HepG2 (cell line): Measurements from ENCODE around the gene GIMD1. TPM values are rescaled to one million over a fixed set of nuclear protein-coding genes. Genes with fewer than 3 reads are reported as not detected.
"Not testable (repeated sequence)": the region's sequence is repeated elsewhere in the genome, so short reads cannot be mapped to it uniquely, and the experiment has no call there.

Experiments used
- ATAC-seq: fragments of 200-7000 bp; cut with Tn5 transposase; 3 replicates; pipeline ENCODE4 v1.9.1; 2020; ENCODE audit warnings: mild to moderate bottlenecking, moderate library complexity
- BruUV-seq: library from RNA; stranded (reverse); fragments of 400-500 nt; replicated peaks from 2 replicates; lab custom pipeline; 2021; lab: Mats Ljungman, UMichigan
- CTCF ChIA-PET: fragments of 300-600 bp; formaldehyde crosslinking; extraction: SDS; loops from one replicate; lab custom pipeline; 2021; ENCODE audit warnings: low total read pairs, inconsistent platforms, low intra/inter-chr PET ratio; lab: Yijun Ruan, JAX
- POLR2A ChIA-PET: fragments of 350-600 bp; sonication (Branson Sonifier 250); formaldehyde crosslinking; loops from one replicate; lab custom pipeline; 2020; ENCODE audit warnings: antibody characterized with exemption, inconsistent platforms; lab: Yijun Ruan, JAX
- DNase-seq: peaks from one replicate; pipeline ENCODE4 v3.0.0-alpha.2; 2015; ENCODE audit warnings: low spot score
- FAIRE-seq: peaks from 3 replicates; lab custom pipeline; 2011; peaks lifted over from hg19 to GRCh38; lab: Jason Lieb, UNC
- H2AFZ ChIP-seq: one replicate; pipeline ENCODE4 v1.6.1; 2011; ENCODE audit warnings: low read length, inconsistent platforms
- H3K27ac ChIP-seq: fragments of 300-600 bp; 3 replicates; pipeline ENCODE4 v1.8.0; 2011; ENCODE audit warnings: mixed run types, mild to moderate bottlenecking, mixed read lengths, low read length, inconsistent platforms; ENCODE audit not compliant: insufficient read depth; ENCODE audit errors: extremely low read length
- H3K27me3 ChIP-seq, 2 experiments: fragments of 200-600 bp in 1 of 2; 2 replicates in 1 of 2; 3 replicates in 1 of 2; pipeline versions ENCODE4 v1.6.0 to v1.8.0; 2011; ENCODE audit warnings: low read length in 2 of 2, mild to moderate bottlenecking in 2 of 2, moderate library complexity in 2 of 2, inconsistent platforms in 1 of 2; ENCODE audit not compliant: insufficient read depth in 2 of 2, control insufficient read depth in 1 of 2
- H3K36me3 ChIP-seq, 2 experiments: fragments of 200-600 bp in 1 of 2; replicated peaks in 1 of 2; 2 replicates in 1 of 2; 3 replicates in 1 of 2; pipeline versions ENCODE4 v1.5.1 to v1.8.0; 2011; ENCODE audit warnings: low read length in 2 of 2, inconsistent platforms in 1 of 2; ENCODE audit not compliant: insufficient read depth in 2 of 2, control insufficient read depth in 1 of 2
- H3K4me1 ChIP-seq: 2 replicates; pipeline ENCODE4 v1.5.1; 2012; ENCODE audit warnings: low read length, inconsistent platforms; ENCODE audit not compliant: insufficient read depth
- H3K4me2 ChIP-seq: 2 replicates; pipeline ENCODE4 v1.6.0; 2011; ENCODE audit warnings: low read depth, low read length, inconsistent platforms
- H3K4me3 ChIP-seq, 3 experiments: fragments of 200-600 bp in 1 of 3; sonication (generic), shearing (Covaris generic) in 1 of 3; replicated peaks in 1 of 3; 2 replicates each; pipeline ENCODE4 v1.5.1; 2011 to 2016; ENCODE audit warnings: low read length in 3 of 3, inconsistent platforms in 2 of 3, low read depth in 2 of 3, mild to moderate bottlenecking in 2 of 3, control low read depth in 1 of 3, mixed read lengths in 1 of 3; ENCODE audit not compliant: insufficient read depth in 1 of 3
- H3K79me2 ChIP-seq: one replicate; pipeline ENCODE4 v1.6.1; 2011; ENCODE audit warnings: low read length, inconsistent platforms; ENCODE audit not compliant: insufficient read depth
- H3K9ac ChIP-seq: 2 replicates; pipeline ENCODE4 v1.6.0; 2011; ENCODE audit warnings: mild to moderate bottlenecking, low read depth, low read length, inconsistent platforms; ENCODE audit not compliant: insufficient read depth
- H3K9me3 ChIP-seq: 2 replicates; pipeline ENCODE4 v1.5.1; 2012; ENCODE audit warnings: mild to moderate bottlenecking, low read length
- H4K20me1 ChIP-seq: 2 replicates; pipeline ENCODE4 v1.6.0; 2011; ENCODE audit warnings: inconsistent platforms, mild to moderate bottlenecking, low read length, moderate library complexity; ENCODE audit not compliant: insufficient read depth
- RBFOX2 ChIP-seq: fragments of 200-400 bp; formaldehyde crosslinking; IDR thresholded peaks from 2 replicates; pipeline ENCODE4 v1.6.1; 2017; ENCODE audit warnings: low read depth, mild to moderate bottlenecking, low read length
- ZNF652 ChIP-seq: IDR thresholded peaks from 2 replicates; pipeline ENCODE4 v1.6.1; 2016; ENCODE audit warnings: low read depth, borderline replicate concordance
- WGBS: methylation state at CpG from one replicate; pipeline ENCODE4 v1.1.6; 2017; ENCODE audit warnings: low lambda C conversion rate; 5-methylcytosine and 5-hydroxymethylcytosine counted together
- in situ Hi-C: cut with HindIII; loops from 2 replicates; pipeline ENCODE4 v1.10.0; 2017; ENCODE audit warnings: low pct_unique_long_range_greater_than_20kb; ENCODE audit not compliant: extremely low pct_ligation_motif_present
- intact Hi-C: fragments of 100-400 bp; cut with micrococcal nuclease; formaldehyde crosslinking; loops from one replicate; pipeline ENCODE4 v1.10.0; 2022; ENCODE audit not compliant: unreplicated experiment
- polyA plus RNA-seq, 8 experiments: library from polyadenylated mRNA; depleted of rRNA in 3 of 8; stranded (reverse) in 7 of 8; unstranded in 1 of 8; fragments of >200 nt; fragmentation: Illumina TruSeq in 4 of 8; extraction: Trizol in 4 of 8; gene quantifications; 2 replicates each; pipeline versions ENCODE4 v1.2.1 to v1.2.3, GENCODE V29; 2011 to 2016; ENCODE audit warnings: low read depth in 4 of 8, missing spikeins in 1 of 8, mixed read lengths in 1 of 8; ENCODE audit not compliant: insufficient read depth in 1 of 8
- total RNA-seq, 5 experiments: library from RNA; depleted of rRNA; stranded (reverse); fragments of >200 nt; fragmentation: Illumina TruSeq; extraction: Trizol; gene quantifications; 2 replicates each; pipeline ENCODE4 v1.2.3, GENCODE V29; 2016; ENCODE audit warnings: low read depth in 1 of 5

The GIMD1 gene
- total and polyA plus RNA-seq, 2 of the 13 experiments (the other 11 are each of a cell fraction or from before 2014, with no cell fraction given) = not detected

- 69% methylated on average over 5 of the region's 6 CpGs for WGBS
- FAIRE-seq, POLR2A ChIA-PET, H3K4me2 ChIP-seq, H3K27ac ChIP-seq, H3K9ac ChIP-seq, H2AFZ ChIP-seq, intact Hi-C loops, H3K4me3 ChIP-seq, DNase-seq, H3K27me3 ChIP-seq, H4K20me1 ChIP-seq, ATAC-seq, BruUV-seq, CTCF ChIA-PET, H3K36me3 ChIP-seq, in situ Hi-C loops, H3K9me3 ChIP-seq: not testable (repeated sequence)
- TF ChIP-seq ZNF652 = peak; percentile 82
- Histone ChIP-seq H3K4me1 (peaks cover 49% of the 10 kb centered on the region), H3K79me2 (peaks cover 62% of the 10 kb centered on the region)
These were observed 46.8 kb downstream of the GIMD1 start for GRCh38 chr4:106321814-106322213.

DNA sequence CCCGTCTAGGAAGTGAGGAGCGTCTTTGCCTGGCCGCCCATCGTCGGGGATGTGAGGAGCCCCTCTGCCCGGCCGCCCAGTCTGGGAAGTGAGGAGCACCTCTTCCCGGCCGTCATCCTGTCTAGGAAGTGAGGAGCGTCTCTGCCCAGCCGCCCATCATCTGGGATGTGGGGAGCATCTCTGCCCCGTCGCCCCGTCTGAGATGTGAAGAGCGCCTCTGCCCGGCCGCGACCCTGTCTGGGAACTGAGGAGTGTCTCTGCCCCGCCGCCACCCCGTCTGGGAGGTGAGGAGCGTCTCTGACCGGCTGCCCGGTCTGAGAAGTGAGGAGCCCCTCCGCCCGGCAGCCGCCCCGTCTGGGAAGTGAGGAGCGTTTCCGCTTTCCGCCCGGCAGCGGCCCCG, 47.4 kb downstream of the GIMD1 start:
- TF ChIP-seq RBFOX2 = peak; percentile 50; the same call in 1 of the 2 replicates
- ATAC-seq, H3K36me3 ChIP-seq, H3K9ac ChIP-seq, CTCF ChIA-PET, BruUV-seq, H3K4me3 ChIP-seq, intact Hi-C loops, H4K20me1 ChIP-seq, H2AFZ ChIP-seq, FAIRE-seq, H3K9me3 ChIP-seq, H3K4me2 ChIP-seq, H3K27me3 ChIP-seq, H3K27ac ChIP-seq, POLR2A ChIA-PET, in situ Hi-C loops, DNase-seq: not testable (repeated sequence)
- WGBS = 100% methylated on average over 28 of the region's 34 CpGs
- peaks cover 49% of the 10 kb centered on the region for H3K4me1 ChIP-seq
- H3K79me2 ChIP-seq = peaks cover 68% of the 10 kb centered on the region
